Left ventricle myocardium inferior (tissue), 1 donor: Measurements from ENCODE around the gene CD40LG. TPM values are rescaled to one million over a fixed set of nuclear protein-coding genes. Genes with fewer than 3 reads are reported as not detected.

Source experiments
- DNase-seq: peaks from one replicate; pipeline ENCODE4 v3.0.0-alpha.2; 2020
- H3K27ac ChIP-seq: fragments of 200-600 bp; replicated peaks from 2 replicates; pipeline ENCODE4 v1.8.0; 2021
- H3K27me3 ChIP-seq: fragments of 200-600 bp; 2 replicates; pipeline ENCODE4 v1.8.0; 2021; ENCODE audit warnings: low read depth
- H3K36me3 ChIP-seq: fragments of 200-600 bp; 2 replicates; pipeline ENCODE4 v1.8.0; 2021
- H3K4me1 ChIP-seq: fragments of 200-600 bp; 2 replicates; pipeline ENCODE4 v1.8.0; 2021
- H3K4me3 ChIP-seq: fragments of 200-600 bp; 2 replicates; pipeline ENCODE4 v1.8.0; 2021; ENCODE audit warnings: mild to moderate bottlenecking, moderate library complexity
- H3K9me3 ChIP-seq: fragments of 200-600 bp; replicated peaks from 2 replicates; pipeline ENCODE4 v1.8.0; 2021
- CTCF ChIP-seq: fragments of 200-600 bp; IDR thresholded peaks from 2 replicates; pipeline ENCODE4 v1.8.0; 2021; ENCODE audit warnings: antibody characterized with exemption, mild to moderate bottlenecking, borderline replicate concordance
- intact Hi-C: fragments of 100-400 bp; cut with micrococcal nuclease; formaldehyde crosslinking; loops from one replicate; pipeline ENCODE4 v1.11.0; 2022
- total RNA-seq: library from RNA; stranded (reverse); fragmentation: NEBNext Ultra II Directional; extraction: Animal tissue kit (Norgen Biotek cat#: 25700); gene quantifications from one replicate; pipeline ENCODE4 v1.2.1, GENCODE V29; 2021
- donor health status: DM: no; HTN: yes; CAD: no; lungs with severe emphysema.

Gene CD40LG
- total RNA-seq, 1 donor from 2014 or later = not detected

GRCh38 chrX:136616987-136617685 is 30.8 kb upstream of the CD40LG start:
- Histone ChIP-seq H3K27me3 (no peaks in the 10 kb centered on the region), H3K4me1 (no peaks in the 10 kb centered on the region), H3K36me3 (no peaks in the 10 kb centered on the region), H3K9me3 (no peaks in the 10 kb centered on the region), H3K27ac (no peak overlapping the region), H3K4me3 (no peak overlapping the region)
- intact Hi-C loops = no loop called here
- TF ChIP-seq CTCF = no peak
- no peak for DNase-seq

- H3K36me3 ChIP-seq = no peaks in the 10 kb centered on the region
- no peaks in the 10 kb centered on the region for H3K4me1 ChIP-seq
- no peaks in the 10 kb centered on the region for H3K9me3 ChIP-seq
- DNase-seq = no peak
- intact Hi-C loops = no loop called here
- no peaks in the 10 kb centered on the region for H3K27me3 ChIP-seq
- no peak for TF ChIP-seq CTCF
- H3K27ac ChIP-seq = no peak overlapping the region
- no peak overlapping the region for H3K4me3 ChIP-seq
Observed at GRCh38 chrX:136619899-136620505, 28.0 kb upstream of the CD40LG start.

- Histone ChIP-seq H3K4me1 (no peaks in the 10 kb centered on the region), H3K9me3 (no peaks in the 10 kb centered on the region), H3K27ac (no peak overlapping the region), H3K36me3 (no peaks in the 10 kb centered on the region), H3K4me3 (no peak overlapping the region), H3K27me3 (no peaks in the 10 kb centered on the region)
- intact Hi-C loops = no loop called here
- TF ChIP-seq CTCF = no peak
- no peak for DNase-seq
Observed at GRCh38 chrX:136620780-136621179, 27.2 kb upstream of the CD40LG start.

GRCh38 chrX:136622568-136622967 is 25.4 kb upstream of the CD40LG start:
- TF ChIP-seq CTCF = no peak
- Histone ChIP-seq H3K36me3 (no peaks in the 10 kb centered on the region), H3K4me1 (no peaks in the 10 kb centered on the region), H3K27ac (no peak overlapping the region), H3K4me3 (no peak overlapping the region), H3K27me3 (no peaks in the 10 kb centered on the region), H3K9me3 (no peaks in the 10 kb centered on the region)
- intact Hi-C loops = no loop called here
- no peak for DNase-seq

- intact Hi-C loops = no loop called here
- Histone ChIP-seq H3K4me1 (no peaks in the 10 kb centered on the region), H3K27me3 (no peaks in the 10 kb centered on the region), H3K9me3 (no peaks in the 10 kb centered on the region), H3K27ac (no peak overlapping the region), H3K36me3 (no peaks in the 10 kb centered on the region), H3K4me3 (no peak overlapping the region)
- DNase-seq = no peak
- TF ChIP-seq CTCF = no peak
Observed at GRCh38 chrX:136623396-136623795, 24.6 kb upstream of the CD40LG start.
